WTC11 (cell line): ENCODE data around the gene WDR27. TPM values are rescaled to one million over a fixed set of nuclear protein-coding genes. Genes with fewer than 3 reads are reported as not detected.

Source experiments
- ATAC-seq: fragments of 200-7000 bp; cut with Tn5 transposase; 2 replicates; pipeline ENCODE4 v1.10.0; 2021; ENCODE audit warnings: mild to moderate bottlenecking, moderate library complexity
- CTCF ChIA-PET: fragments of 300-600 bp; sonication (Branson Sonifier 250); formaldehyde crosslinking; loops from one replicate; lab custom pipeline; 2021; ENCODE audit warnings: antibody characterized with exemption; lab: Charles Lee
- POLR2A ChIA-PET: fragments of 350-600 bp; sonication (Branson Sonifier 250); formaldehyde crosslinking; loops from one replicate; lab custom pipeline; 2021; ENCODE audit warnings: antibody characterized with exemption; lab: Charles Lee
- DNase-seq: peaks from one replicate; pipeline ENCODE4 v3.0.0; 2021; ENCODE audit warnings: low spot score
- H3K27ac Mint-ChIP-seq: 2 replicates; pipeline ENCODE4 v1.8.0; 2021; ENCODE audit warnings: mixed read lengths
- H3K27me3 Mint-ChIP-seq: 2 replicates; pipeline ENCODE4 v1.8.0; 2021; ENCODE audit warnings: low read depth, mild to moderate bottlenecking, moderate library complexity, mixed read lengths
- H3K36me3 Mint-ChIP-seq: 2 replicates; pipeline ENCODE4 v1.8.0; 2021; ENCODE audit warnings: mixed read lengths
- H3K4me1 Mint-ChIP-seq: 2 replicates; pipeline ENCODE4 v1.8.0; 2022; ENCODE audit warnings: mixed read lengths
- H3K4me3 Mint-ChIP-seq: 2 replicates; pipeline ENCODE4 v1.8.0; 2021; ENCODE audit warnings: mild to moderate bottlenecking, moderate library complexity, mixed read lengths
- H3K9me3 Mint-ChIP-seq: 2 replicates; pipeline ENCODE4 v1.8.0; 2021; ENCODE audit warnings: mixed read lengths
- ARID4B ChIP-seq: sonication (generic); formaldehyde crosslinking; IDR thresholded peaks from 2 replicates; pipeline ENCODE4 v1.8.0; 2023; ENCODE audit warnings: missing genetic modification reagents, mild to moderate bottlenecking, borderline replicate concordance
- ATF6 ChIP-seq: sonication (generic); formaldehyde crosslinking; IDR thresholded peaks from 2 replicates; pipeline ENCODE4 v1.8.1; 2023; ENCODE audit warnings: mild to moderate bottlenecking, missing genetic modification reagents
- ESRRA ChIP-seq: sonication (generic); formaldehyde crosslinking; IDR thresholded peaks from 2 replicates; pipeline ENCODE4 v1.8.1; 2022; ENCODE audit warnings: mild to moderate bottlenecking, missing genetic modification reagents, borderline replicate concordance
- FOXJ3 ChIP-seq: sonication (generic); formaldehyde crosslinking; IDR thresholded peaks from 2 replicates; pipeline ENCODE4 v1.9.0; 2021; ENCODE audit warnings: missing genetic modification reagents, mild to moderate bottlenecking, borderline replicate concordance
- MAX ChIP-seq: sonication (generic); formaldehyde crosslinking; IDR thresholded peaks from 2 replicates; pipeline ENCODE4 v1.8.0; 2022; ENCODE audit warnings: mild to moderate bottlenecking, missing genetic modification reagents
- MLX ChIP-seq: sonication (generic); formaldehyde crosslinking; IDR thresholded peaks from 2 replicates; pipeline ENCODE4 v1.8.1; 2023; ENCODE audit warnings: mild to moderate bottlenecking, missing genetic modification reagents, moderate library complexity
- NFYB ChIP-seq: sonication (generic); formaldehyde crosslinking; conservative IDR thresholded peaks from 2 replicates; pipeline ENCODE4 v1.8.0; 2022; ENCODE audit warnings: low read depth, missing genetic modification reagents
- NR1H2 ChIP-seq: sonication (generic); formaldehyde crosslinking; IDR thresholded peaks from 2 replicates; pipeline ENCODE4 v1.9.0; 2021; ENCODE audit warnings: mild to moderate bottlenecking, moderate library complexity, missing genetic modification reagents
- PRDM15 ChIP-seq: sonication (generic); formaldehyde crosslinking; IDR thresholded peaks from 2 replicates; pipeline ENCODE4 v1.8.0; 2022; ENCODE audit warnings: missing genetic modification reagents
- SOX15 ChIP-seq: fragments of 250-450 bp; sonication (Bioruptor Pico); IDR thresholded peaks from 2 replicates; pipeline ENCODE4 v1.9.0; 2021; ENCODE audit warnings: mild to moderate bottlenecking
- STAT6 ChIP-seq: sonication (generic); formaldehyde crosslinking; conservative IDR thresholded peaks from 2 replicates; pipeline ENCODE4 v1.8.1; 2023; ENCODE audit warnings: mild to moderate bottlenecking, low read depth, missing genetic modification reagents, moderate library complexity
- ZBTB21 ChIP-seq: sonication (generic); formaldehyde crosslinking; IDR thresholded peaks from 2 replicates; pipeline ENCODE4 v1.8.1; 2023; ENCODE audit warnings: mild to moderate bottlenecking, missing genetic modification reagents, borderline replicate concordance
- ZNF317 ChIP-seq: sonication (generic); formaldehyde crosslinking; IDR thresholded peaks from 2 replicates; pipeline ENCODE4 v1.8.1; 2023; ENCODE audit warnings: low read depth, mild to moderate bottlenecking, moderate library complexity, missing genetic modification reagents, borderline replicate concordance
- ZNF423 ChIP-seq: fragments of 250-450 bp; sonication (Bioruptor Pico); IDR thresholded peaks from 2 replicates; pipeline ENCODE4 v2.1.2; 2022; ENCODE audit warnings: mild to moderate bottlenecking, moderate library complexity
- ZNF425 ChIP-seq: fragments of 250-450 bp; sonication (Bioruptor Pico); conservative IDR thresholded peaks from 2 replicates; pipeline ENCODE4 v1.9.0; 2021; ENCODE audit warnings: mild to moderate bottlenecking
- ZNF512 ChIP-seq: sonication (generic); formaldehyde crosslinking; IDR thresholded peaks from 2 replicates; pipeline ENCODE4 v1.8.1; 2022; ENCODE audit warnings: missing genetic modification reagents, borderline replicate concordance
- total RNA-seq: library from RNA; stranded (reverse); gene quantifications from 3 replicates; pipeline ENCODE4 v1.2.3, GENCODE V29; 2021

The WDR27 gene
- total RNA-seq, 1 experiment from 2014 or later: 126 TPM

GRCh38 chr6:169415179-169415578 lies 286.6 kb downstream of the WDR27 start:
- Mint-ChIP-seq H3K36me3 (peaks cover 50% of the 10 kb centered on the region), H3K4me1 (no peaks in the 10 kb centered on the region), H3K9me3 (peaks cover 74% of the 10 kb centered on the region), H3K4me3 (no peak overlapping the region), H3K27me3 (no peaks in the 10 kb centered on the region; the same call in 1 of the 2 replicates), H3K27ac (no peak overlapping the region)
- TF ChIP-seq PRDM15 (CRISPR knock-in tag) (no peak), ZNF317 (CRISPR knock-in tag) (peak; percentile 99)
- ChIA-PET CTCF (no interaction called here), POLR2A (no interaction called here)
- ATAC-seq (no peak), DNase-seq (no peak)

GRCh38 chr6:169411722-169412121 lies 290.1 kb downstream of the WDR27 start:
- no peak overlapping the region for H3K27ac Mint-ChIP-seq
- H3K9me3 Mint-ChIP-seq: peaks cover 75% of the 10 kb centered on the region
- peaks cover 61% of the 10 kb centered on the region for H3K36me3 Mint-ChIP-seq
- DNase-seq (no peak), ATAC-seq (no peak)
- H3K4me1 Mint-ChIP-seq: no peaks in the 10 kb centered on the region
- no peak overlapping the region for H3K4me3 Mint-ChIP-seq
- no peaks in the 10 kb centered on the region; the same call in 1 of the 2 replicates for H3K27me3 Mint-ChIP-seq
- ChIA-PET CTCF (no interaction called here), POLR2A (no interaction called here)
- TF ChIP-seq ATF6 (CRISPR knock-in tag) (no peak), ZNF425 (no peak), NFYB (CRISPR knock-in tag) (no peak), NR1H2 (CRISPR knock-in tag) (no peak), ZNF317 (CRISPR knock-in tag) (no peak), MLX (CRISPR knock-in tag) (no peak), ESRRA (CRISPR knock-in tag) (no peak), MAX (CRISPR knock-in tag) (no peak), STAT6 (CRISPR knock-in tag) (no peak), FOXJ3 (no peak), ARID4B (no peak), ZBTB21 (CRISPR knock-in tag) (no peak), ZNF512 (CRISPR knock-in tag) (no peak), SOX15 (CRISPR knock-in tag) (no peak), ZNF423 (CRISPR knock-in tag) (no peak)
